Esophagus muscularis mucosa (tissue), 3 donors: Measurements from ENCODE around the gene PHYKPL.
"Not testable (repeated sequence)": the region's sequence is repeated elsewhere in the genome, so short reads cannot be mapped to it uniquely, and the experiment has no call there.

Experiments used
- POLR2A ChIP-seq: fragments of 450-650 bp; IDR thresholded peaks from one replicate; pipeline ENCODE4 v1.6.1; 2017; ENCODE audit warnings: antibody characterized with exemption, moderate library complexity, mild to moderate bottlenecking, low read depth
- POLR2AphosphoS5 ChIP-seq, 2 donors: sonication (generic); formaldehyde crosslinking; IDR thresholded peaks; one replicate each; pipeline ENCODE4 v1.6.1; 2017; ENCODE audit warnings: antibody characterized with exemption in 2 of 2
- TF ChIP-seq, protein P1 (sequence below), 3 experiments: fragments of 200-600 bp in 2 of 3; fragments of 450-650 bp in 1 of 3; sonication (generic) in 2 of 3; IDR thresholded peaks; one replicate each; pipeline ENCODE4 v1.5.1; 2017 to 2019; ENCODE audit warnings: antibody characterized with exemption in 3 of 3, mild to moderate bottlenecking in 2 of 3, moderate library complexity in 1 of 3

DNA sequence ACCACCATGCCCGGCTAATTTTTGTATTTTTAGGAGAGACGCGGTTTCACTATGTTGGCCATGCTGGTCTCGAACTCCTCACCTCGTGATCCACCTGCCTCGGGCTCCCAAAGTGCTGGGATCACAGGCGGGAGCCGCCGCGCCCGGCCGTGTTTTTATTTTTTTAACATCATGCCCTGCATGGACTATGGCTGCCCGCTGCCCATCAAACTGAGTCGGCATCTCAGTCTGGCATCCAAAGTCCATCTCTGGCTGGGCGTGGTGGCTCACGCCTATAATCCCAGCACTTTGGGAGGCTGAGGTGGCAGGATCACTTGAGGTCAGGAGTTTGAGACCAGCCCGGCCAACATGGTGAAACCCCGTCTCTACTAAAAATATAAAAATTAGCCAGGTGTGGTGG is 21.0 kb upstream of the PHYKPL start:
- TF ChIP-seq, protein P1, sequence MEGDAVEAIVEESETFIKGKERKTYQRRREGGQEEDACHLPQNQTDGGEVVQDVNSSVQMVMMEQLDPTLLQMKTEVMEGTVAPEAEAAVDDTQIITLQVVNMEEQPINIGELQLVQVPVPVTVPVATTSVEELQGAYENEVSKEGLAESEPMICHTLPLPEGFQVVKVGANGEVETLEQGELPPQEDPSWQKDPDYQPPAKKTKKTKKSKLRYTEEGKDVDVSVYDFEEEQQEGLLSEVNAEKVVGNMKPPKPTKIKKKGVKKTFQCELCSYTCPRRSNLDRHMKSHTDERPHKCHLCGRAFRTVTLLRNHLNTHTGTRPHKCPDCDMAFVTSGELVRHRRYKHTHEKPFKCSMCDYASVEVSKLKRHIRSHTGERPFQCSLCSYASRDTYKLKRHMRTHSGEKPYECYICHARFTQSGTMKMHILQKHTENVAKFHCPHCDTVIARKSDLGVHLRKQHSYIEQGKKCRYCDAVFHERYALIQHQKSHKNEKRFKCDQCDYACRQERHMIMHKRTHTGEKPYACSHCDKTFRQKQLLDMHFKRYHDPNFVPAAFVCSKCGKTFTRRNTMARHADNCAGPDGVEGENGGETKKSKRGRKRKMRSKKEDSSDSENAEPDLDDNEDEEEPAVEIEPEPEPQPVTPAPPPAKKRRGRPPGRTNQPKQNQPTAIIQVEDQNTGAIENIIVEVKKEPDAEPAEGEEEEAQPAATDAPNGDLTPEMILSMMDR (IDR thresholded peaks at IDR 0.05) = not testable (repeated sequence)
- not testable (repeated sequence) for TF ChIP-seq POLR2A; POLR2AphosphoS5 (IDR thresholded peaks at IDR 0.05)
